Stomach (tissue), 4 donors: ENCODE measurements around the gene CCNT2.

Source experiments
- POLR2A ChIP-seq, 4 donors: fragments of 450-650 bp; IDR thresholded peaks; one replicate each; pipeline ENCODE4 v1.6.1; 2016; ENCODE audit warnings: antibody characterized with exemption in 4 of 4, control low read depth in 2 of 4, mild to moderate bottlenecking in 1 of 4, moderate library complexity in 1 of 4
- POLR2AphosphoS5 ChIP-seq, 3 donors: sonication (generic); formaldehyde crosslinking; IDR thresholded peaks; one replicate each; pipeline ENCODE4 v1.6.1; 2016; ENCODE audit warnings: antibody characterized with exemption in 3 of 3
- TF ChIP-seq, protein P1 (sequence below), 7 experiments: fragments of 450-650 bp in 4 of 7; fragments of 200-600 bp in 3 of 7; sonication (generic) in 3 of 7; IDR thresholded peaks; one replicate each; pipeline ENCODE4 v1.5.1; 2016 to 2019; ENCODE audit warnings: antibody characterized with exemption in 7 of 7, control low read depth in 2 of 7, mild to moderate bottlenecking in 1 of 7

GRCh38 chr2:134919341-134920210 lies 954 bp downstream of the CCNT2 start:
- TF ChIP-seq, protein P1, sequence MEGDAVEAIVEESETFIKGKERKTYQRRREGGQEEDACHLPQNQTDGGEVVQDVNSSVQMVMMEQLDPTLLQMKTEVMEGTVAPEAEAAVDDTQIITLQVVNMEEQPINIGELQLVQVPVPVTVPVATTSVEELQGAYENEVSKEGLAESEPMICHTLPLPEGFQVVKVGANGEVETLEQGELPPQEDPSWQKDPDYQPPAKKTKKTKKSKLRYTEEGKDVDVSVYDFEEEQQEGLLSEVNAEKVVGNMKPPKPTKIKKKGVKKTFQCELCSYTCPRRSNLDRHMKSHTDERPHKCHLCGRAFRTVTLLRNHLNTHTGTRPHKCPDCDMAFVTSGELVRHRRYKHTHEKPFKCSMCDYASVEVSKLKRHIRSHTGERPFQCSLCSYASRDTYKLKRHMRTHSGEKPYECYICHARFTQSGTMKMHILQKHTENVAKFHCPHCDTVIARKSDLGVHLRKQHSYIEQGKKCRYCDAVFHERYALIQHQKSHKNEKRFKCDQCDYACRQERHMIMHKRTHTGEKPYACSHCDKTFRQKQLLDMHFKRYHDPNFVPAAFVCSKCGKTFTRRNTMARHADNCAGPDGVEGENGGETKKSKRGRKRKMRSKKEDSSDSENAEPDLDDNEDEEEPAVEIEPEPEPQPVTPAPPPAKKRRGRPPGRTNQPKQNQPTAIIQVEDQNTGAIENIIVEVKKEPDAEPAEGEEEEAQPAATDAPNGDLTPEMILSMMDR (IDR thresholded peaks at IDR 0.05): no peak
- TF ChIP-seq POLR2AphosphoS5 (IDR thresholded peaks at IDR 0.05): peak in 2 of 3 donors; percentile 18 to 35
- TF ChIP-seq POLR2A (IDR thresholded peaks at IDR 0.05): no peak
